Regular cardiac myocyte (primary cell): ENCODE data around the gene MPV17L. TPM values are rescaled to one million over a fixed set of nuclear protein-coding genes. Genes with fewer than 3 reads are reported as not detected.

ENCODE experiments used
- total RNA-seq: library from RNA; depleted of rRNA; stranded (reverse); fragments of >200 nt; gene quantifications from 2 replicates; pipeline ENCODE4 v1.2.3, GENCODE V29; 2014

The MPV17L gene
- total RNA-seq: 0.58 and 0.85 TPM in 2 replicates

GRCh38 chr16:15395631-15396508 is at the start of gene MPV17L:
Gene MPV17L (plus strand): TSS chr16:15395754. CDS start chr16:15395898, 144 bp downstream.

GRCh38 chr16:15378194-15378593 is 17.4 kb upstream of the MPV17L start, which contains the start of gene NPIPA5:
Gene NPIPA5 (minus strand): TSS chr16:15378294. CDS start chr16:15378294, 0 bp downstream.

GRCh38 chr16:15434425-15435215 is 39.1 kb downstream of the MPV17L start, which contains the start of gene BMERB1:
Gene BMERB1 (plus strand): TSS chr16:15434588. CDS start chr16:15434654, 66 bp downstream.

Other genes starting within 250 kb of the MPV17L start
- gene NPIPA5, start 17.5 kb upstream of the MPV17L start, total RNA-seq: not detected in 2 replicates
- 43.3 and 61.4 TPM in 2 replicates for gene BMERB1, start 38.8 kb downstream of the MPV17L start, total RNA-seq
- 8.2 and 8.5 TPM in 2 replicates for gene MARF1, start 247.4 kb downstream of the MPV17L start, total RNA-seq